Activated T-helper 1 cell treated with Interleukin-2 at 50 U/mL for 16 hours (primary cell): ENCODE results near the gene STOML2.
"Not testable (repeated sequence)": the region's sequence is repeated elsewhere in the genome, so short reads cannot be mapped to it uniquely, and the experiment has no call there.

ENCODE experiments used
- DNase-seq: peaks from one replicate; pipeline ENCODE4 v3.0.0-alpha.2; 2020; ENCODE audit warnings: low read depth

Gene STOML2

GRCh38 chr9:35102769-35103659 is at the start of gene STOML2:
Gene STOML2 (minus strand): TSS chr9:35103131. CDS start chr9:35103094, 37 bp downstream.
- peak; percentile 86 for DNase-seq

GRCh38 chr9:35147941-35148563 is 45.1 kb upstream of the STOML2 start:
- DNase-seq: not testable (repeated sequence)

GRCh38 chr9:35142037-35142436 is 39.1 kb upstream of the STOML2 start:
- DNase-seq: no peak

GRCh38 chr9:35140093-35140492 is 37.2 kb upstream of the STOML2 start:
- no peak for DNase-seq

- no peak for DNase-seq
Observed at GRCh38 chr9:35136866-35137265, 33.9 kb upstream of the STOML2 start.

- DNase-seq: no peak
Observed at GRCh38 chr9:35135988-35136387, 33.1 kb upstream of the STOML2 start.

GRCh38 chr9:35134920-35135319 is 32.0 kb upstream of the STOML2 start:
- DNase-seq: no peak

- peak; percentile 77 for DNase-seq
Observed at GRCh38 chr9:35116898-35117551, 14.1 kb upstream of the STOML2 start.

GRCh38 chr9:35116539-35116897 is 13.6 kb upstream of the STOML2 start:
- no peak for DNase-seq

GRCh38 chr9:35115680-35116538 is 13.0 kb upstream of the STOML2 start, which contains the start of gene ATOSB:
Gene ATOSB (minus strand): TSS chr9:35115862. CDS start chr9:35108274, 7,588 bp downstream.
- DNase-seq: peak; percentile 87

- DNase-seq: no peak
Observed at GRCh38 chr9:35114840-35115628, 12.1 kb upstream of the STOML2 start.

- DNase-seq: peak; percentile 48
Observed at GRCh38 chr9:35114113-35114839, 11.3 kb upstream of the STOML2 start.

GRCh38 chr9:35112257-35113020 is 9.5 kb upstream of the STOML2 start:
- DNase-seq: no peak

GRCh38 chr9:35111001-35111933 is 8.3 kb upstream of the STOML2 start:
- DNase-seq: peak; percentile 93

GRCh38 chr9:35110327-35110761 is 7.4 kb upstream of the STOML2 start:
- no peak for DNase-seq

GRCh38 chr9:35108946-35109575 is 6.1 kb upstream of the STOML2 start:
- DNase-seq: no peak

- no peak for DNase-seq
Observed at GRCh38 chr9:35108461-35108860, 5.5 kb upstream of the STOML2 start.
